ENCODE measurements around the gene FOSB.
"Not testable (repeated sequence)": the region's sequence is repeated elsewhere in the genome, so short reads cannot be mapped to it uniquely, and the experiment has no call there.

FOSB gene

DNA sequence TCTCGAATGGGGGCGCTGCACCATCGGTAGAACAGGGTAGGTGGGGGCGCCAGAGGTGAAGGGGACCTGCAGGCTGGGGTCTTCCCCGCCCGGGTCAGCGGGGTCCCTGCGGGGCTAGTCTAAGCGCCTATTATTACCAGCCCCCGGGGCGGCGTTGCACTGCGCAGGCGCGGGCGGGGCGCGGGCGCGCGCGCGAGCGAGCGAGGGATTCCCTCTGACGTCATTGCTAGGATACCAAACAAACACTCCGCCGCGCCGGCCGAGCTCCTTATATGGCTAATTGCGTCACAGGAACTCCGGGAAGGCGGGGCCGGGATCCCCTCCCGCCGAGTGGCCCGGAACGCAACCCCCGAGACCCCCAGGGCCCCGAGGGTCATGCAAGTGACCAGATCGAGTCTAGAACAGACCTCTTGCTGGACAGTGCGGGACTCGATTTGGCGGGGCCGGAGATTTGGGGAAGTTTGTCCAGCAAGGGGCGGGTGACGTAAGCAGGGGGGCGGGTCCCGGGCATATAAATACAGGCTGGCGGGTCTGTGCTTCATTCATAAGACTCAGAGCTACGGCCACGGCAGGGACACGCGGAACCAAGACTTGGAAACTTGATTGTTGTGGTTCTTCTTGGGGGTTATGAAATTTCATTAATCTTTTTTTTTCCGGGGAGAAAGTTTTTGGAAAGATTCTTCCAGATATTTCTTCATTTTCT is at the start of gene FOSB:
TSS of gene FOSB (plus strand) at position 541 of the 703 bp plus-strand sequence. CDS start 591 bp downstream, outside the sequence.
- peak; percentile 95 for DNase-seq

DNA sequence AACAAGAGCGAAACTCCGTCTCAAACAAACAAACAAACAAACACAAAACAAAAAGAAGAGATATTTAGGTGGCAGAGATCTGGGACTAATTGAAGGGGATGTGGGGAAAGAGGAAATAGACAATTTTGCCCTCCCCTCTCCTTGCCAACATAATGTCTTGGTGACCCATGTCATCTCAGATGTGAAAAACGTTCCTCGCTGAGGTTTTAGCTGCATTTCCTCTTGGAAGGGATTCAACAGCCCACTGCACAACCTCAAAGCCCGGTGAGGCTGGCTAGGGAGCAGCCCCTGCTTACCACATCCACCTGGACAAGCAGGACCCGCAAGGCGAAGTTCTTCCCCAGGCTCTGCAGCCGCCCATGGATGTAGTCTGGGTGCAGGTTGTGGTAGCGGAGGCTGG is 49.0 kb upstream of the FOSB start:
- no peak for DNase-seq

DNA sequence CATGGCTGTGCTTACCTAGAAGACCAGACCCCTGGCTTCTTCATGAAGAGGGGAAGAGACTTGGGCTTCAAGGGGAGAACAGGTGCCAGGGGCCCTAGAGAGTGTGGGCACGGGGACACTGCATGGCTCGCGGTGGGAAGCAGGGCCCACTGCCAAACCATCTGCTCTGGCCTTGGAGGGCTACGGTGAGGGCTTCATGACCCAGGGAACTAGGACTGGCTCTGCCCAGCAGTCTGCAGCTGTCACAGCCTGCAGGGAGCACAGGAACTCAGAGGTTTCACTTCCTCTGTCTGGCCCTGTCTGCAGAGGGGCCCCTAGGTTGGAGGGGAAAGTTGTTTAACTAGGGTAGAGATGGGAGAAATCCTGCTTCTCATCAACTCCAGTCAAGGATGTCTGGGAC is 48.4 kb upstream of the FOSB start:
- no peak for DNase-seq

DNA sequence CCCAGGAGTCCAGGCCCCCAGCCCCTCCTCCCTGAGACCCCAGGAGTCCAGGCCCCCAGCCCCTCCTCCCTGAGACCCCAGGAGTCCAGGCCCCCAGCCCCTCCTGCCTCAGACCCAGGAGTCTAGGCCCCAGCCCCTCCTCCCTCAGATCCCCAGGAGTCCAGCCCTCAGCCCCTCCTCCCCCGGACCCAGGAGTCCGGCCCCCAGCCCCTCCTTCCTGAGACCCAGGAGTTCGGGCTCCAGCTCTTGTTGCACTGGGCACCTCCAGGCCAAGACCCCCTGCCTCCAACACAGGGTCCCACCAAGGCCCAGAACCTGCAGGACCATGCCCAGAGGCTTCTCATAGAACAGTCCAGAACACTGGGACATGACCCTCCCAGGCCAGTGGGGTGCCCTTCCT is 47.9 kb upstream of the FOSB start:
- DNase-seq: no peak

DNA sequence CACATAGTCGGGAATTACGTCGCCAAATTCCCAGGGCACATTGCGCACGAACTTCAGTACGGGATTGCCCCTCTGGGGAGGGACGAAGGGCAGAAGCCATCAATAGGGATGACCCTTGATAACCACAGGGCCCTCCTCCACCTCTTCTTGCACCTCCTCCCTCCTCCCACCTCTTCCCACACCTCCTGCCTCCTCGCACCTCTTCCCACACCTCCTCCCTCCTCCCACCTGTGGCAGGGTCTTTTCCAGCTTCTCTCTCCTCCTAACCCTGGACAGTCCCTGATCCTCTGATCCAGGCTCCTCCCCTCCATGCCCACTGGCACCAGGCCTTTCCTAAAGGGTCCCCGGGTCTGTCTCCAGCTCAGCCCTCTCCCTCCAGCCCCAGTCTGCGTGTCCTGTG is 47.4 kb upstream of the FOSB start:
- DNase-seq: no peak

DNA sequence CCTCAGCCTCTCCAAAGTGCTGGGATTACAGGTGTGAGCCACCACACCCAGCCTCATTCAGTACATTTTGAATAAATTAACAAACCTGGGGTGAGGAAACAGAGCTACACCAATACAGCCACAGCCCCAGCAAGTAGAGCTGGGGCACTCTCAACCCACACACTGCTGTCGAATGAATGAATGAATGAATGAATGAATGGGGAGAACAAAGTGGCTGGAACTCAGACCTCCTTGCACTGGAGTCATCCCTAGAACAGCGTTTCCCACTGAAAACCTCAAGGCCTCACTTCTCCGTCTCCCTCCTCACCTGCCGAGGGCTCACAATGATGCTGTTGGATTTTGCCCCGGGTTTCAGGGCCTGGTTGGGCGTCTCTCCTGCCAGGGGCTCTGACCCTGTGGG is 46.9 kb upstream of the FOSB start:
- no peak for DNase-seq

DNA sequence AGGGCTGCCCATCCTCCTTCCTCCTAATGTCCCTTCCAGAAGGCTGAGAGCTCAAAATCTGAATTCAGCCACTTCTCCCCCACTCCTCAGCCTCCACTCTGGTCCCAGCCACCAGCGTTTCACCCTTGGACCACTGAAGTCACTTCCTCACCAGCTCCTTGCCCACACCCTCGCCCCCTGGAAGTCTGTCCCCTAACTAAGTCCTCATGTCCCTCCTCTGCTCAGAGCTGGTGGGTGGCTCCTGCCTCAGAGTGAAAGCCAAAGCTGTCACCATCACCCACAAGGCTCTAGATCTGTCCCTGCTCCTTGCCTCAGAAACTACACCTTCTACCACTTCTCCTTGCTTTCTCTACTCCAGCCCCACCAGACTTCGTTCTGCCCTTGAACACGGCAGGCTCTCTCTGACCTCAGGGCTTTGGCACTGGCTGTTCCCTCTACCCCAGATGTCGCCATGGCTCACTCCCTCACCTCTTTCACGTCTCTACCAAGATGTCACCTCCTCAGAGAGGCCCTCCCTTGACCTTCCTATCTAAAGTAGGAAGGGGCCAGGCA is 45.8 kb upstream of the FOSB start:
- DNase-seq: no peak

DNA sequence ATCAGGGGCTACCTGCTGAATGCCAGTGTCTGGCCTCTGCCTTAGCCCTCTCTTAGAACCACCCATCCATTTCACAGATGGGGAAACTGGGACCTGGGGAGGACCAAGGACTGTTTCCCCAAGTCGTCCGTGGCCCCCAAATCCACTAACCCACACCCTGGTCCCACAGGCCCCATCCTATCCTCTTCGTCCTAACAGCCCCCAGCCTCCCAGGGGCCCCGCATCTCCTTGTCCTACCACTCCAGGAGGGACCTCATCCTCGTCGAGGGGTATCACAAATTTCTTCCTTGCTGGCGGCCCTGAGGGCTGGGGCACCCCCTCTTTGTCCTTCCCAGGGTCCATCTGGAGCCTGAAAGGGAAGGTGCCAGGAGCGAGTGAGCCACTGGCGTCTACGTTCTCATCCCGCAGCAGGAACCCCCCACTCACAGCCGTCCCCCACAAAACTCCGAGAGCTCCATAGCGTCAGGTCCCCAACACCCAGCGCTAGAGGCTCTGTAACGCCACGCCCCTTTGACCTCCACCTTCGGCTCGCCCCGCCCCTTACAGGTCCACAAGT is 44.7 kb upstream of the FOSB start:
- DNase-seq: no peak

DNA sequence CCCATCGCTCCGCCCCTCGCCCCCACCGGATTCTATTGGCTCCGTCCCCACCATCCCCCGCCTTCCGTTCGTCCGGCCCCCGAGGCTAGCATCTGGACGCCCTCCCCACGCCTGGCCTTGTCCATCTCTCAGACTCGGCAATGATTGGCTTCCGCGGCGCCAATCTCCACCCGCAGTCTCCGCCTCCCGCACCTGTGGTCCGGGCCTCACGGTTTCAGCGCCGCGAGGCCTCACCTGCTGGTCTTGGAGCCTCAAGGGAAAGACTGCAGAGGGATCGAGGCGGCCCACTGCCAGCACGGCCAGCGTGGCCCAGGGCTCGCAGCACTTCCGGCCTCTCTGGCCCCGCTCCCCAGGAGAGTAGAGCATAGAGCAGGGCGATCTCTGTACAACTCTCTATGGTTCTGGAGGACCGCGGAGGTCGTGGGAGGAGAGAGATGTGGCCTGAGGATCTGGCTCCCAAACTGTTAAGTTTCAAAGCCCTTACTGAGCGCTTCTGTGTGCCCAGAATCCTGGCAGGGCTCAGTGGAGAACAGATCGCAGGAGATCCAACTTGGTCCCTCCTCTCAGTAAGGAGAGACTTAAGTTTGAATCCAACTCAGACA is 44.1 kb upstream of the FOSB start, which contains the start of gene ERCC1:
TSS of gene ERCC1 (minus strand) at position 329 of the 602 bp plus-strand sequence. CDS start 543 bp downstream, outside the sequence.
- peak; percentile 100 for DNase-seq

DNA sequence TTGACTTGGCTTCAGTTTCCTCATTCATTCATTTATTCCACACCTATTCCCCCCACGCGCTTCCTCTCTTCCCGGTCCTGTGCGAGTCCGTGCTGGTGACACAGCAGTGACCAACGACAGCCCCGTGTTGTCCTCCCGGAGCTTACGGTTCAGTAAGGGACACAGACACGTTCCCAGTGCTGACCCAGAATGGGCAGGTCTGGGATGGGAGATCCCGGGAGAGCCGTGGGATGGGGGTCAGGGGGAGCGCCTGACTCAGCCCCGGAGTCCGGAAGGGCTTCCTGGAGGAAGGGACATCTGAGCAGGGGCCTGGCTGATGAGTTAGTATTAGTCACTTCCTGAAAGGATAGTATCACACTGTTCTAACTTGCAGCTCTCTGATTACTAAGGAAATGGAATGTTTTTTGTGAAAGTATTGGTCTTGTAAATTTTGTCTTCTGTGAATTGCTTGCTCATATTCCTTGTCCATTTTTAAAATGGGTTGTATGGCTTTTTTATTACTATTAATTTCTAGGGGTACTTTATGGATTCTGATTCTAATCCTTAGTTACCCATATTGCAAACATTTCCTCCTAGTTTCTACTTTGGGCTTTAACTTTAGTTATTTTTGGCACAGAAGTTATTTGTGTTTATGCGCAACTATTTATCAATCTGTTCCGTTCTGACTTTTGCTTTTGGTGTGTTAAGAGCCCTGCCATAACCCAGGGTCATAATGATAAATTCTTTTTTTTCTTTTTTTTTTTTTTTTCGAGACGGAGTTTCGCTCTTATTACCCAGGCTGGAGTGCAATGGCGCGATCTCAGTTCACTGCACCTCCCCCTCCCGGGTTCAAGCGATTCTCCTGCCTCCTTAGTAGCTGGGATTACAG is 43.4 kb upstream of the FOSB start:
- peak; percentile 97 for DNase-seq

DNA sequence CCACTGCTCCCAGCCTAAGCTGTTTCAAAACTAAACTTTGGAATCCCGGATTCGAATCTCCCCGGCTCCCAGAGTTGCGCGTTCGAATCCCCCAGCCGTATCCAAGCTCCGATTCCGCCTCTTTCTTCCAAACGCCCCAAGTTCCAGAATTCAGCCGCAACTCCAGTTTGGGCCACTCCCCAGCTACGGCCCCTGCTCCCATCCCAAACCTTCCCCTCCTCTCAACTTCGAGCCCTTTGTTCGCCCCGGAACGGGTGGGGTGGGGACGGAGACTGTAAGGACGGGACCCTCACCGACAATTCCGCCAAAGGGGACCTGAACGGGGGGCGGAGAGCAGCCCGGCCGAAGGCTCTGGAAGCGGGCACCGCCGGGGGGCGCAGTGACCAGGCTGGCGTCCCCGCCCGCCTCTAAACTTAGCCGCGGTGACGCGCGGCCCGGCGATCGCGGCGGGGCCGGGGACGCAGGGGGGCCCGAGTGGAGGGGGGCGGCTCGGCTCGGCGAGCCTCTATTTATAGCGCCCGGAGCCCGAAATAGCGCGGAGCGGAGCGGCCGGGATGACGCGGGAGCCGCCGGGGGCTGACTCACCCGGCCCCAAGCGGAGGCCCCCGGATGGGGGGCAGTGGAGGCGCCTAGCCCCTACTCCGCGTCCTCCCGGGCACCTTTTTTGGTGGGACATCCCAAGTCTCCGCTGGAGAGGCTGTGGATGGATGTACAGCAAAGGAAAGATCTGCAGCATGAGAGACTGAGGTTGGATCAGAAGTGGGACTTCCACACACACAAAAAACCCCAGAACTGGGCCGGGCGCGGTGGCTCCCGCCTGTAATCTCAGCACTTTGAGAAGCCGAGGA is 39.2 kb upstream of the FOSB start:
- DNase-seq: peak; percentile 73

DNA sequence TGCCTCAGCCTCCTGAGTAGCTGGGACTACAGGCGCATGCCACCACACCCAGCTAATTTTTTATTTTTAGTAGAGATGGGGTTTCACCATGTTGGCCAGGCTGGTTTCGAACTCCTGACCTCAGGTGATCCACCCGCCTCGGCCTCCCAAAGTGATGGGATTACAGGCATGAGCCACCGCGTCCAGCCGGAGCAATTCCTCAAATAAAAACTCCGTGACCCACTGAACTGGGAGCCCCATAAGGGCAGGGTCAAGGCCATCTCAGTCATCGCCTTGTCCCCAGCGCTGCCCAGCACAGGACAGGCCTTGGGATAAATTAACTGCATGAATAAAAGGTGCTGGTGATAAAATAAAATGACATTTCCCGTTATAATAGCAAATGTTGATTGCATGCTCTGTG is 37.9 kb upstream of the FOSB start:
- DNase-seq: not testable (repeated sequence)

DNA sequence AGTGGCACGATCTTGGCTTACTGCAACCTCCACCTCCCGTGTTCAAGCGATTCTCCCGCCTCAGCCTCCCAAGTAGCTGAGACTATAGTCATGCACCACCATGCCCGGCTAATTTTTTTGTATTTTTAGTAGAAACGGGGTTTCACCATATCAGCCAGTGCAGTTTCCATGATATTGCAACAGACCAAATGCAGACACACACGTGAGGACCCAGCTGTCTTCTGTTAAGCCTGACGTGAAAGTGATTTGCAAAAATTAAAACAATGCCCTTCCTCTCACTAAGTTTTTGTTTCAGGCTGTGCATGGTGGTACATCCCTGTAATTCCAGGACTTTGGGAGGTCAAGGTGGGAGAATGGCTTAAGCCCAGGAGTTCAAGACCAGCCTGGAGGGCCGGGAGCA is 36.8 kb upstream of the FOSB start:
- not testable (repeated sequence) for DNase-seq

DNA sequence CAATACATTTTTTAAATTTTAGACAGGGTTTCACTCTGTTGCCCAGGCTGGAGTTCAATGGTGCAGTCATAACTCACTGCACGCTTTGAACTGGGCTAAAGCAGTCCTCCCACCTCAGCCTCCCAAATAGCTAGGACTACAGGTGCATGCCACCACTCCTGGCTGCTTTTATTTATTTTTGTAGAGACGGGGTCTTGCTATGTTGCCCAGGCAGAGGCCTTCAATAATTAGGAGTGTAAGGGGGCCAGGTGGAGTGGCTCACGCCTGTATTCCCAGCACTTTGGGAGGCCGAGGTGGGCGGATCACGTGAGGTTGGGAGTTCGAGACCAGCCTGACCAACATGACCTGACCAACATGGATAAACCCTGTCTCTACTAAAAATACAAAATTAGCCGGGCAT is 35.3 kb upstream of the FOSB start:
- not testable (repeated sequence) for DNase-seq

DNA sequence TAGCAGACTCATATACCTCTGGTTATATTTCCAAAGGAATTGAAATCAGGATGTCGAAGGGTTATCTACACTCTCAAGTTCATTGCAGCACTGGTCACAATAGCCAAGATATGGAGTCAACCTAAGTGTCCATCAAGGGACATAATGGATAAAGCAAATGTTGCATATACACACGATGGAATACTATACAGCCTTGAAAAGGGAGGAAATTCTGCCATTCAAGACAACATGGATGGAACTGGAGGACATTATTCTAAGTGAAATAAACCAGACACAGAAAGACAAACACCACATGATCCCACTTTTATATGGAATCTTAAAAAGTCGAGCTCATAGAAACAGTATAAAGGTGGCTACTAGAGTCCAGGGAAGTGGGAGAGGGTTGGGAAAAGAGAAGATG is 30.5 kb upstream of the FOSB start:
- DNase-seq: no peak

DNA sequence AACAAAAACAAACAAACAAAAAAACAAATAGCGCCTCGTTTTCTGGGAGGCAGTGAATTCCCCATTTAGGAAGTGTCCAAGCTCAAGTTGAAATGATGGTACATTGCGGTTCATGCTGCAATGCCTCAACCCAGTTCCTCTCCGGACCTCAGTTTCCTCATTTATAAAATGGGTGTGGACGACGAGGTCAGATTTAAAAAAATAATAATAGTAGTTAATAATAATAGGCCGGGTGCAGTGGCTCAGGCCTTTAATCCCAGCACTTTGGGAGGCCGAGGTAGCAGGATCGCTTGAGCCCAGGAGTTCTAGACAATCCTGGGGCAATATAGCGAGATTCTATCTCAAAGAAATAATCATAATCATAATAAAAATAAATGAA is 28.6 kb upstream of the FOSB start:
- no peak for DNase-seq

DNA sequence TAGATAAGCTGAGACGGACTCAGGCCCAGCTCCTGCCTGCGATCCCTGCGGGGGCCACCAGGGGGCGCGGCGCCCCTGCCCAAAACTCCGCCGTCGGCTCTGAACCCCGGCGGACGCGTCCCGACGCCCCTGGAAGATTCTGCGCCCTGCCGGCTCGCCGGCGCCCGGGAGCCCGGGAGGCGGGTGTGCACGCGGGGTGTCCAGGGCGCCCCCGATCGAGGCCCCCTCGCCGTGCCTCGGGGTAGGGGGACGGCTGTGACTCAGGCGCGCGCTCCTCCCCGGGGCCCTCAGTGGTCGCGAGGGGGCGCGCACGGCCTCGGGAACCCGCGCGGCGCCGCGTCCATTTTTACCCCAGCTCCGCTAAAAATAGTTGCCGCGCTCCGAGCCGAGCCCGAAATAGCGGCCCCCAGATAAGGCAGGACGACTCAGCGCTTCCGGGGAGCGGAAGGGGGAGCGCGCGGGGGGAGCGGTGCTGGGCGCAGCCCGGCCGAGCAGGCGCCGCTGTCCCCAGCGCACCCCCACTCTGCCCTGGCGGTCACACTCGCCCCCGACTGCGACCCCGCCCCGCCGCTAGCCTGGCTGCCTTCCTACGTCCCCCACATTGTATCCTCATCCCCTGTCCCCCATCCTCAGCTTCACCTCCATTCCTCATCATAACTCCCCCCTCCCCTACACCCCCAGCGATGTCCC is 28.1 kb upstream of the FOSB start:
- peak; percentile 79 for DNase-seq

DNA sequence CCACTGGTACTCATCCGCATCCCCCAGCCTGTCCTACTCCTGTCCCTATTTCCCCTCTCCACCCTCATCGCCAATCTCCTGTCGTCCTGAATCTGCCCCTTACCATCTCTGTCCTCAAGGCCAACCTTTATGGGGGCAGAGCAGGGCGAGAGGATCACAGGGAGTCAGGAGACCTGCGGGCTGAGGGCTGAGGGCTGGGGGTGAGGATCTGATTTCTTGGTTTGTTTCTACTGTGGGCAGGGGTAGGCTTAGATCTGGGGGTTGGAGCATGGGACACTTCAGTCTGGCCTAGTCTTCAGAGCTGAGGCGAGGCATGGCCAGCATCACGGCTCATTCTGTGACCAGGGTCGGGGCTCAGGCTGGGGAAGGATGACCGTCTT is 27.5 kb upstream of the FOSB start:
- no peak for DNase-seq

DNA sequence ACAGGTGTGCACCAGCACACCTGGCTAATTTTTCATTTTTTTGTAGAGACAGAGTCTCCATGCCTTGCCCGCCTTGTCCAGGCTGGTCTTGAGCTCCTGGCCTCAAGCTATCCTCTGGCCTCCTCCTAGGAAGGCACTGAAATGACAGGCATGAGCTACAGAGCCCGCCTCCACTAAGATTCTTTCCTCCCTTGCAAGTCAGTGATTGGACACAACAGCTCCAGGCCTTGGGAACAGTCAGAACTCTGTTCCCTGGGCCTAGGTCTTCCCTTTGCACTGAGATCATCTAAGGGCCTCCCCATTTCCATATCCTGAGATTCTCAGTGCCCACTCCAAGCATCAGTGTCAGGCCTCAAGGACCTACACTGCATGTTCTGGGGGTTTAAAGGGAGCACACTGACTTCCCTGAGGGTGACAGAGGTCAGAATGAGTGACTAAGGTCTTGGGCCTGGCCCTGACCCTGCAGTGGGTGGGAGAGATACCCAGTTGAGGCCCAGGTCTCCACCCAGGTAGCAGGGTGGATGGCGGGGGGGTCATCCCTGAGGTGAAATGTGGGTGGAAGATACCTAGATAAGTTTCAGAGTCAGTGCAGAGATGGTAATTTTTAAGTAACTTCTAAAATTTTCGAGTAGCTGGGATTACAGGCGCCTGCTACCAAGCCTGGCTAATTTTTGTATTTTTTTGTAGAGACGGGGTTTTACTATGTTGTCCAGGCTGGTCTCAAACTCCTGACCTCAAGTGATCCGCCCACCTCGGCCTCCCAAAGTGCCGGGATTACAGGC is 26.7 kb upstream of the FOSB start:
- DNase-seq: peak; percentile 93

DNA sequence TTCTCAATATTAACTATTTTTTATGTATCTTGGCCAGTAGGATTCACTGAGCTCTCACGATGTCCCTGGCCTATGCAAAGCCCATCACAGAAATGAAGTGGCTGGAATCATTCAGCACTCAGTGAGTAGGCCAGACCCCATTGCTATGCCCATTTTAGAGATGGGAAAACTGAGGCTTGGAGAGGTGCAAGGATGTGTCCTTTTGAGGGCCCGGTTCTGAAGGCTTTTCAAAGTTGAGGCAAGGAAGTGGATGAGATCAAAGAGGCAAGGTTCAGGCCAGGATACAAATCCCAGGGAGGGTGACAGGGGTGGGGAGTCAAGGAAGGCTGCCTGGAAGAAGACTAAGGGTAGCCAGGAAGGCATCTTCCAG is 25.4 kb upstream of the FOSB start:
- DNase-seq: no peak

Data from islet precursor cell (in vitro differentiated cells).